ENCODE results near the gene THSD8. TPM values are rescaled to one million over a fixed set of nuclear protein-coding genes. Genes with fewer than 3 reads are reported as not detected.

The THSD8 gene
- total and polyA plus RNA-seq, 11 donors = 0.35 to 6.8 (median 2.2) TPM; not detected in 2

GRCh38 chr19:12789098-12789903 lies 12.6 kb upstream of the THSD8 start:
- Histone ChIP-seq H3K4me3 (peak overlapping the region; percentile 15 to 99 (median 84)), H3K27ac (peak overlapping the region; percentile 95 to 100 (median 99)), H3K9me3 (no peaks in the 10 kb centered on the region), H3K36me3 (peaks cover 0 to 12% (median 0%) of the 10 kb centered on the region in 9 donors), H3K27me3 (no peaks in the 10 kb centered on the region), H3K4me1 (peaks cover 2 to 70% (median 55%) of the 10 kb centered on the region in 12 donors)
- no peak for TF ChIP-seq POLR2A (IDR thresholded peaks at IDR 0.05)
- TF ChIP-seq CTCF (IDR thresholded peaks at IDR 0.05) = no peak
- intact Hi-C loops (cut with DNase I) = loop anchor here in 1 of 10 donors (10.0 kb wide), 1 partner anchor 366 kb away; the partner anchor contains the start of genes IER2 and STX10
- no peak for DNase-seq
- ATAC-seq = no peak
- WGBS, 4 donors = 2 to 10% (median 3%) methylated on average over 7 to 46 of the region's 46 CpGs

GRCh38 chr19:12789904-12790619 lies 11.8 kb upstream of the THSD8 start:
- H3K36me3 ChIP-seq = peaks cover 0 to 12% (median 0%) of the 10 kb centered on the region in 9 donors
- TF ChIP-seq CTCF (IDR thresholded peaks at IDR 0.05) = no peak
- TF ChIP-seq POLR2A (IDR thresholded peaks at IDR 0.05) = peak in 1 of 2 donors; percentile 83
- no peaks in the 10 kb centered on the region for H3K27me3 ChIP-seq
- peak; percentile 44 to 62 (median 54) for ATAC-seq
- H3K4me3 ChIP-seq = peak overlapping the region; percentile 15 to 99 (median 84)
- peaks cover 0 to 65% (median 54%) of the 10 kb centered on the region in 12 donors for H3K4me1 ChIP-seq
- intact Hi-C loops (cut with DNase I) = loop anchor here in 1 of 10 donors (10.0 kb wide), 1 partner anchor 365 kb away; the partner anchor contains the start of genes IER2 and STX10
- H3K9me3 ChIP-seq = no peaks in the 10 kb centered on the region
- peak overlapping the region; percentile 95 to 100 (median 99) for H3K27ac ChIP-seq
- 0 to 2% (median 1%) methylated on average over 16 to 56 of the region's 56 CpGs for WGBS, 4 donors
- DNase-seq = peak; percentile 98 to 99 (median 98)

- Histone ChIP-seq H3K36me3 (peaks cover 0 to 12% (median 0%) of the 10 kb centered on the region in 9 donors), H3K9me3 (no peaks in the 10 kb centered on the region), H3K4me3 (peak overlapping the region; percentile 15 to 99 (median 84)), H3K27ac (peak overlapping the region; percentile 95 to 100 (median 99)), H3K4me1 (peaks cover 0 to 64% (median 49%) of the 10 kb centered on the region in 12 donors), H3K27me3 (no peaks in the 10 kb centered on the region)
- no peak for DNase-seq
- ATAC-seq = no peak
- intact Hi-C loops (cut with DNase I) = no loop called here
- TF ChIP-seq POLR2A (IDR thresholded peaks at IDR 0.05) (no peak), CTCF (IDR thresholded peaks at IDR 0.05) (no peak)
- WGBS, 4 donors = 2 to 6% (median 3%) methylated on average over 15 to 22 of the region's 22 CpGs
These were observed 11.1 kb upstream of the THSD8 start for GRCh38 chr19:12790628-12791344.
